Breast epithelium (tissue), 4 donors: ENCODE data around the gene IPO13. TPM values are rescaled to one million over a fixed set of nuclear protein-coding genes. Genes with fewer than 3 reads are reported as not detected.

Source experiments
- DNase-seq, 2 donors: peaks; one replicate each; pipeline ENCODE4 v3.0.0-alpha.2; 2019; ENCODE audit warnings: low spot score in 2 of 2
- H3K27ac ChIP-seq, 2 donors: fragments of 200-600 bp; sonication (generic) in 1 of 2; one replicate each; pipeline ENCODE4 v1.5.1; 2016 to 2019; ENCODE audit warnings: mild to moderate bottlenecking in 1 of 2
- H3K27me3 ChIP-seq, 2 donors: fragments of 200-600 bp; sonication (generic) in 1 of 2; one replicate each; pipeline versions ENCODE4 v1.5.1 to v1.6.0; 2017 to 2019; ENCODE audit warnings: control low read depth in 1 of 2, mild to moderate bottlenecking in 1 of 2
- H3K36me3 ChIP-seq: fragments of 200-600 bp; one replicate; pipeline ENCODE4 v1.5.1; 2019
- H3K4me1 ChIP-seq, 2 donors: fragments of 200-600 bp; sonication (generic); one replicate each; pipeline ENCODE4 v1.5.1; 2016 to 2019; ENCODE audit warnings: control low read depth in 1 of 2
- H3K4me3 ChIP-seq, 3 donors: fragments of 200-600 bp; sonication (generic); 1 replicate in 2 of 3; 2 replicates in 1 of 3; pipeline ENCODE4 v1.5.1; 2016 to 2019; ENCODE audit warnings: mild to moderate bottlenecking in 3 of 3, moderate library complexity in 2 of 3
- H3K9me3 ChIP-seq, 2 donors: fragments of 200-600 bp; sonication (generic) in 1 of 2; one replicate each; pipeline ENCODE4 v1.5.1; 2016 to 2019; ENCODE audit warnings: control low read depth in 1 of 2
- CTCF ChIP-seq, 3 donors: fragments of 450-650 bp; IDR thresholded peaks; one replicate each; pipeline ENCODE4 v1.5.1; 2016 to 2017; ENCODE audit warnings: antibody characterized with exemption in 3 of 3, mild to moderate bottlenecking in 3 of 3, moderate library complexity in 3 of 3
- POLR2A ChIP-seq: fragments of 450-650 bp; IDR thresholded peaks from one replicate; pipeline ENCODE4 v1.6.1; 2016; ENCODE audit warnings: antibody characterized with exemption, mild to moderate bottlenecking, moderate library complexity
- POLR2AphosphoS5 ChIP-seq, 3 donors: sonication (generic); formaldehyde crosslinking; IDR thresholded peaks; one replicate each; pipeline ENCODE4 v1.6.1; 2017; ENCODE audit warnings: antibody characterized with exemption in 3 of 3
- intact Hi-C: fragments of 100-400 bp; cut with DNase I; formaldehyde crosslinking; loops from one replicate; pipeline ENCODE4 v1.15.1; 2023; ENCODE audit warnings: low total_unique reads
- total RNA-seq, 3 donors: library from RNA; depleted of rRNA; stranded (reverse); fragments of >200 nt; gene quantifications; one replicate each; pipeline ENCODE4 v1.1.0, GENCODE V29; 2016

Gene IPO13
- total RNA-seq: 10 to 100 TPM; 18.4 to 23.0 (median 20.5) TPM

- intact Hi-C loops: no loop called here
- peak within 1 kb of the TSS; percentile 98 to 99 for H3K27ac ChIP-seq
- H3K27me3 ChIP-seq: no peaks in the 10 kb centered on the region
- peaks cover 12% of the 10 kb centered on the region in 2 donors for H3K4me1 ChIP-seq
- TF ChIP-seq POLR2A (no peak), CTCF (IDR thresholded peaks at IDR 0.05) (peak; percentile 72 to 75 (median 72)), POLR2AphosphoS5 (IDR thresholded peaks at IDR 0.05) (peak; percentile 84 to 90 (median 89))
- peak; percentile 91 to 93 for DNase-seq
- H3K36me3 ChIP-seq: no peaks in the 10 kb centered on the region
- H3K9me3 ChIP-seq: no peaks in the 10 kb centered on the region
- peak within 1 kb of the TSS; percentile 61 to 95 (median 83) for H3K4me3 ChIP-seq
Observed at GRCh38 chr1:43946236-43947060, at the start of gene IPO13. TSS of gene IPO13 (plus strand) at chr1:43946950. CDS start at chr1:43947601, 651 bp downstream.

- no peak overlapping the region for H3K4me3 ChIP-seq
- H3K27ac ChIP-seq: no peak overlapping the region
- H3K27me3 ChIP-seq: no peaks in the 10 kb centered on the region
- no peaks in the 10 kb centered on the region for H3K4me1 ChIP-seq
- no peak for TF ChIP-seq CTCF (IDR thresholded peaks at IDR 0.05)
- no peak for TF ChIP-seq POLR2AphosphoS5 (IDR thresholded peaks at IDR 0.05)
- TF ChIP-seq POLR2A: no peak
- H3K9me3 ChIP-seq: no peaks in the 10 kb centered on the region
- H3K36me3 ChIP-seq: no peaks in the 10 kb centered on the region
- intact Hi-C loops: loop anchor here (5.0 kb wide), 1 partner anchor 862 kb away; no protein-coding TSS in a partner anchor
- no peak for DNase-seq
Observed at GRCh38 chr1:43898981-43899380, 47.8 kb upstream of the IPO13 start.

- Histone ChIP-seq H3K27ac (no peak overlapping the region), H3K4me1 (no peaks in the 10 kb centered on the region), H3K36me3 (no peaks in the 10 kb centered on the region), H3K27me3 (no peaks in the 10 kb centered on the region), H3K9me3 (no peaks in the 10 kb centered on the region), H3K4me3 (no peak overlapping the region)
- no peak for DNase-seq
- TF ChIP-seq POLR2AphosphoS5 (IDR thresholded peaks at IDR 0.05): no peak
- TF ChIP-seq POLR2A: no peak
- TF ChIP-seq CTCF (IDR thresholded peaks at IDR 0.05): no peak
- intact Hi-C loops: no loop called here
Observed at GRCh38 chr1:43900386-43900785, 46.4 kb upstream of the IPO13 start.

- Histone ChIP-seq H3K27me3 (no peaks in the 10 kb centered on the region), H3K4me1 (no peaks in the 10 kb centered on the region), H3K27ac (no peak overlapping the region), H3K36me3 (no peaks in the 10 kb centered on the region), H3K9me3 (no peaks in the 10 kb centered on the region), H3K4me3 (no peak overlapping the region)
- TF ChIP-seq POLR2A (no peak), POLR2AphosphoS5 (IDR thresholded peaks at IDR 0.05) (no peak)
- DNase-seq: no peak
- intact Hi-C loops: no loop called here
Observed at GRCh38 chr1:43901196-43901961, 45.4 kb upstream of the IPO13 start.

- peak; percentile 20 to 22 for DNase-seq
- Histone ChIP-seq H3K4me3 (no peak overlapping the region), H3K27me3 (no peaks in the 10 kb centered on the region), H3K27ac (no peak overlapping the region), H3K36me3 (no peaks in the 10 kb centered on the region), H3K4me1 (no peaks in the 10 kb centered on the region), H3K9me3 (no peaks in the 10 kb centered on the region)
- intact Hi-C loops: no loop called here
- TF ChIP-seq POLR2AphosphoS5 (IDR thresholded peaks at IDR 0.05) (no peak), CTCF (IDR thresholded peaks at IDR 0.05) (no peak), POLR2A (no peak)
Observed at GRCh38 chr1:43902058-43902831, 44.5 kb upstream of the IPO13 start.
